HG03520 (cell line): Measurements from ENCODE around the gene C1orf74.
A peak's percentile ranks its signal among the peaks of the same experiment; 100 is the strongest.

Source experiments
- ATAC-seq: cut with Tn5 transposase; IDR thresholded peaks from one replicate; pipeline ENCODE4 v1.9.1; 2021; ENCODE audit warnings: mild to moderate bottlenecking, moderate library complexity; ENCODE audit not compliant: unreplicated experiment

Gene C1orf74

GRCh38 chr1:209747580-209748262 is 36.6 kb downstream of the C1orf74 start:
- peak; percentile 74 for ATAC-seq

- no peak for ATAC-seq
These were observed 37.8 kb downstream of the C1orf74 start for GRCh38 chr1:209746451-209747165.

- no peak for ATAC-seq
These were observed 41.2 kb downstream of the C1orf74 start for GRCh38 chr1:209743145-209743482.

- ATAC-seq = no peak
These were observed 41.8 kb downstream of the C1orf74 start for GRCh38 chr1:209742409-209743144.

- no peak for ATAC-seq
These were observed 42.5 kb downstream of the C1orf74 start for GRCh38 chr1:209741889-209742288.

- ATAC-seq = no peak
These were observed 43.2 kb downstream of the C1orf74 start for GRCh38 chr1:209741193-209741592.

- no peak for ATAC-seq
These were observed 46.1 kb downstream of the C1orf74 start for GRCh38 chr1:209738270-209738669.

GRCh38 chr1:209737118-209737505 is 47.2 kb downstream of the C1orf74 start:
- no peak for ATAC-seq

GRCh38 chr1:209736490-209737117 is 47.8 kb downstream of the C1orf74 start:
- ATAC-seq = no peak

GRCh38 chr1:209733409-209734192 is 50.8 kb downstream of the C1orf74 start:
- no peak for ATAC-seq

GRCh38 chr1:209732725-209733124 is 51.6 kb downstream of the C1orf74 start:
- ATAC-seq = no peak

GRCh38 chr1:209729436-209729835 is 54.9 kb downstream of the C1orf74 start:
- no peak for ATAC-seq
